ENCODE results near the gene PSMC3IP.

DNA sequence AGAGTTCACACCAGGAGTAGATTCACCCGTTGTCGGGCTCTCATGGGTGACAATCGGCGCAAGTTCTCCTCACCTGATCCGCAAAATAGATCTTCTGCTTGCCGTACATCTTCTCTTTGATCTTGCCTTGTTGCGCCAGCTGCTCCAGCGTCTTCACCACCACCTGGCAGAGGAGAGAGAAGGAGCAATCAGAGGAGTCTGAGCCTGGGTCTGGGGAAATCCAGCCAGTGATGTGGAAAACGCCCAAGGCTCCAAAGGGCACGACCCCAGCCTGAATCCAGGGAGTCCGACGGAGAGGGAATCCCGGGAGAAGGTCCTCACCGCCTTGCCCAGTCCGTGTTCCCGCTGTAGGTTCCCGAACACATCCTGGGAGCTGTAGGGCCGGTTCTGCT lies 393 bp downstream of the PSMC3IP start:
- TF ChIP-seq, protein P1, sequence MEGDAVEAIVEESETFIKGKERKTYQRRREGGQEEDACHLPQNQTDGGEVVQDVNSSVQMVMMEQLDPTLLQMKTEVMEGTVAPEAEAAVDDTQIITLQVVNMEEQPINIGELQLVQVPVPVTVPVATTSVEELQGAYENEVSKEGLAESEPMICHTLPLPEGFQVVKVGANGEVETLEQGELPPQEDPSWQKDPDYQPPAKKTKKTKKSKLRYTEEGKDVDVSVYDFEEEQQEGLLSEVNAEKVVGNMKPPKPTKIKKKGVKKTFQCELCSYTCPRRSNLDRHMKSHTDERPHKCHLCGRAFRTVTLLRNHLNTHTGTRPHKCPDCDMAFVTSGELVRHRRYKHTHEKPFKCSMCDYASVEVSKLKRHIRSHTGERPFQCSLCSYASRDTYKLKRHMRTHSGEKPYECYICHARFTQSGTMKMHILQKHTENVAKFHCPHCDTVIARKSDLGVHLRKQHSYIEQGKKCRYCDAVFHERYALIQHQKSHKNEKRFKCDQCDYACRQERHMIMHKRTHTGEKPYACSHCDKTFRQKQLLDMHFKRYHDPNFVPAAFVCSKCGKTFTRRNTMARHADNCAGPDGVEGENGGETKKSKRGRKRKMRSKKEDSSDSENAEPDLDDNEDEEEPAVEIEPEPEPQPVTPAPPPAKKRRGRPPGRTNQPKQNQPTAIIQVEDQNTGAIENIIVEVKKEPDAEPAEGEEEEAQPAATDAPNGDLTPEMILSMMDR (conservative IDR thresholded peaks at IDR 0.05; ENCODE audit: low read depth in 2 of 2) = no peak
- no peak for TF ChIP-seq EZH2 (IDR thresholded peaks at IDR 0.05; ENCODE audit: low read depth, unreplicated experiment)
- no peak for TF ChIP-seq EZH2phosphoT487 (IDR thresholded peaks at IDR 0.05; ENCODE audit: unreplicated experiment)
- TF ChIP-seq, protein P2, sequence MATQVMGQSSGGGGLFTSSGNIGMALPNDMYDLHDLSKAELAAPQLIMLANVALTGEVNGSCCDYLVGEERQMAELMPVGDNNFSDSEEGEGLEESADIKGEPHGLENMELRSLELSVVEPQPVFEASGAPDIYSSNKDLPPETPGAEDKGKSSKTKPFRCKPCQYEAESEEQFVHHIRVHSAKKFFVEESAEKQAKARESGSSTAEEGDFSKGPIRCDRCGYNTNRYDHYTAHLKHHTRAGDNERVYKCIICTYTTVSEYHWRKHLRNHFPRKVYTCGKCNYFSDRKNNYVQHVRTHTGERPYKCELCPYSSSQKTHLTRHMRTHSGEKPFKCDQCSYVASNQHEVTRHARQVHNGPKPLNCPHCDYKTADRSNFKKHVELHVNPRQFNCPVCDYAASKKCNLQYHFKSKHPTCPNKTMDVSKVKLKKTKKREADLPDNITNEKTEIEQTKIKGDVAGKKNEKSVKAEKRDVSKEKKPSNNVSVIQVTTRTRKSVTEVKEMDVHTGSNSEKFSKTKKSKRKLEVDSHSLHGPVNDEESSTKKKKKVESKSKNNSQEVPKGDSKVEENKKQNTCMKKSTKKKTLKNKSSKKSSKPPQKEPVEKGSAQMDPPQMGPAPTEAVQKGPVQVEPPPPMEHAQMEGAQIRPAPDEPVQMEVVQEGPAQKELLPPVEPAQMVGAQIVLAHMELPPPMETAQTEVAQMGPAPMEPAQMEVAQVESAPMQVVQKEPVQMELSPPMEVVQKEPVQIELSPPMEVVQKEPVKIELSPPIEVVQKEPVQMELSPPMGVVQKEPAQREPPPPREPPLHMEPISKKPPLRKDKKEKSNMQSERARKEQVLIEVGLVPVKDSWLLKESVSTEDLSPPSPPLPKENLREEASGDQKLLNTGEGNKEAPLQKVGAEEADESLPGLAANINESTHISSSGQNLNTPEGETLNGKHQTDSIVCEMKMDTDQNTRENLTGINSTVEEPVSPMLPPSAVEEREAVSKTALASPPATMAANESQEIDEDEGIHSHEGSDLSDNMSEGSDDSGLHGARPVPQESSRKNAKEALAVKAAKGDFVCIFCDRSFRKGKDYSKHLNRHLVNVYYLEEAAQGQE (IDR thresholded peaks at IDR 0.05; ENCODE audit: unreplicated experiment) = no peak
- no peak for TF ChIP-seq POLR2AphosphoS5 (IDR thresholded peaks at IDR 0.05; ENCODE audit: low read depth)
- no peak for TF ChIP-seq CREB1 (CRISPR knock-in tag; IDR thresholded peaks at IDR 0.05; ENCODE audit: low read depth)
- no peak for TF ChIP-seq NANOG (IDR thresholded peaks at IDR 0.05; ENCODE audit: borderline replicate concordance)
- TF ChIP-seq, protein P3, sequence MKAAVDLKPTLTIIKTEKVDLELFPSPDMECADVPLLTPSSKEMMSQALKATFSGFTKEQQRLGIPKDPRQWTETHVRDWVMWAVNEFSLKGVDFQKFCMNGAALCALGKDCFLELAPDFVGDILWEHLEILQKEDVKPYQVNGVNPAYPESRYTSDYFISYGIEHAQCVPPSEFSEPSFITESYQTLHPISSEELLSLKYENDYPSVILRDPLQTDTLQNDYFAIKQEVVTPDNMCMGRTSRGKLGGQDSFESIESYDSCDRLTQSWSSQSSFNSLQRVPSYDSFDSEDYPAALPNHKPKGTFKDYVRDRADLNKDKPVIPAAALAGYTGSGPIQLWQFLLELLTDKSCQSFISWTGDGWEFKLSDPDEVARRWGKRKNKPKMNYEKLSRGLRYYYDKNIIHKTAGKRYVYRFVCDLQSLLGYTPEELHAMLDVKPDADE (IDR thresholded peaks at IDR 0.05) = no peak
- TF ChIP-seq, protein P4, sequence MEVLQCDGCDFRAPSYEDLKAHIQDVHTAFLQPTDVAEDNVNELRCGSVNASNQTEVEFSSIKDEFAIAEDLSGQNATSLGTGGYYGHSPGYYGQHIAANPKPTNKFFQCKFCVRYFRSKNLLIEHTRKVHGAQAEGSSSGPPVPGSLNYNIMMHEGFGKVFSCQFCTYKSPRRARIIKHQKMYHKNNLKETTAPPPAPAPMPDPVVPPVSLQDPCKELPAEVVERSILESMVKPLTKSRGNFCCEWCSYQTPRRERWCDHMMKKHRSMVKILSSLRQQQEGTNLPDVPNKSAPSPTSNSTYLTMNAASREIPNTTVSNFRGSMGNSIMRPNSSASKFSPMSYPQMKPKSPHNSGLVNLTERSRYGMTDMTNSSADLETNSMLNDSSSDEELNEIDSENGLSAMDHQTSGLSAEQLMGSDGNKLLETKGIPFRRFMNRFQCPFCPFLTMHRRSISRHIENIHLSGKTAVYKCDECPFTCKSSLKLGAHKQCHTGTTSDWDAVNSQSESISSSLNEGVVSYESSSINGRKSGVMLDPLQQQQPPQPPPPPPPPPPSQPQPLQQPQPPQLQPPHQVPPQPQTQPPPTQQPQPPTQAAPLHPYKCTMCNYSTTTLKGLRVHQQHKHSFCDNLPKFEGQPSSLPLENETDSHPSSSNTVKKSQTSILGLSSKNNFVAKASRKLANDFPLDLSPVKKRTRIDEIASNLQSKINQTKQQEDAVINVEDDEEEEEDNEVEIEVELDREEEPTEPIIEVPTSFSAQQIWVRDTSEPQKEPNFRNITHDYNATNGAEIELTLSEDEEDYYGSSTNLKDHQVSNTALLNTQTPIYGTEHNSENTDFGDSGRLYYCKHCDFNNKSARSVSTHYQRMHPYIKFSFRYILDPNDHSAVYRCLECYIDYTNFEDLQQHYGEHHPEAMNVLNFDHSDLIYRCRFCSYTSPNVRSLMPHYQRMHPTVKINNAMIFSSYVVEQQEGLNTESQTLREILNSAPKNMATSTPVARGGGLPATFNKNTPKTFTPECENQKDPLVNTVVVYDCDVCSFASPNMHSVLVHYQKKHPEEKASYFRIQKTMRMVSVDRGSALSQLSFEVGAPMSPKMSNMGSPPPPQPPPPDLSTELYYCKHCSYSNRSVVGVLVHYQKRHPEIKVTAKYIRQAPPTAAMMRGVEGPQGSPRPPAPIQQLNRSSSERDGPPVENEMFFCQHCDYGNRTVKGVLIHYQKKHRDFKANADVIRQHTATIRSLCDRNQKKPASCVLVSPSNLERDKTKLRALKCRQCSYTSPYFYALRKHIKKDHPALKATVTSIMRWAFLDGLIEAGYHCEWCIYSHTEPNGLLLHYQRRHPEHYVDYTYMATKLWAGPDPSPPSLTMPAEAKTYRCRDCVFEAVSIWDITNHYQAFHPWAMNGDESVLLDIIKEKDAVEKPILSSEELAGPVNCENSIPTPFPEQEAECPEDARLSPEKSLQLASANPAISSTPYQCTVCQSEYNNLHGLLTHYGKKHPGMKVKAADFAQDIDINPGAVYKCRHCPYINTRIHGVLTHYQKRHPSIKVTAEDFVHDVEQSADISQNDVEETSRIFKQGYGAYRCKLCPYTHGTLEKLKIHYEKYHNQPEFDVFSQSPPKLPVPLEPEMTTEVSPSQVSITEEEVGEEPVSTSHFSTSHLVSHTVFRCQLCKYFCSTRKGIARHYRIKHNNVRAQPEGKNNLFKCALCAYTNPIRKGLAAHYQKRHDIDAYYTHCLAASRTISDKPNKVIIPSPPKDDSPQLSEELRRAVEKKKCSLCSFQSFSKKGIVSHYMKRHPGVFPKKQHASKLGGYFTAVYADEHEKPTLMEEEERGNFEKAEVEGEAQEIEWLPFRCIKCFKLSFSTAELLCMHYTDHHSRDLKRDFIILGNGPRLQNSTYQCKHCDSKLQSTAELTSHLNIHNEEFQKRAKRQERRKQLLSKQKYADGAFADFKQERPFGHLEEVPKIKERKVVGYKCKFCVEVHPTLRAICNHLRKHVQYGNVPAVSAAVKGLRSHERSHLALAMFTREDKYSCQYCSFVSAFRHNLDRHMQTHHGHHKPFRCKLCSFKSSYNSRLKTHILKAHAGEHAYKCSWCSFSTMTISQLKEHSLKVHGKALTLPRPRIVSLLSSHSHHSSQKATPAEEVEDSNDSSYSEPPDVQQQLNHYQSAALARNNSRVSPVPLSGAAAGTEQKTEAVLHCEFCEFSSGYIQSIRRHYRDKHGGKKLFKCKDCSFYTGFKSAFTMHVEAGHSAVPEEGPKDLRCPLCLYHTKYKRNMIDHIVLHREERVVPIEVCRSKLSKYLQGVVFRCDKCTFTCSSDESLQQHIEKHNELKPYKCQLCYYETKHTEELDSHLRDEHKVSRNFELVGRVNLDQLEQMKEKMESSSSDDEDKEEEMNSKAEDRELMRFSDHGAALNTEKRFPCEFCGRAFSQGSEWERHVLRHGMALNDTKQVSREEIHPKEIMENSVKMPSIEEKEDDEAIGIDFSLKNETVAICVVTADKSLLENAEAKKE (CRISPR knock-in tag; IDR thresholded peaks at IDR 0.05) = no peak
